Uterus (tissue), 2 donors: Measurements from ENCODE around the gene SLC22A23.

Experiments
- POLR2A ChIP-seq, 2 donors: fragments of 450-650 bp; IDR thresholded peaks; one replicate each; pipeline ENCODE4 v1.6.1; 2016; ENCODE audit warnings: antibody characterized with exemption in 2 of 2, mild to moderate bottlenecking in 1 of 2, moderate library complexity in 1 of 2
- TF ChIP-seq, protein P1 (sequence below), 4 experiments: fragments of 200-600 bp in 2 of 4; fragments of 450-650 bp in 2 of 4; sonication (generic) in 2 of 4; IDR thresholded peaks; one replicate each; pipeline ENCODE4 v1.5.1; 2016 to 2019; ENCODE audit warnings: antibody characterized with exemption in 4 of 4, mild to moderate bottlenecking in 2 of 4, moderate library complexity in 1 of 4

GRCh38 chr6:3429211-3429610 lies 27.6 kb downstream of the SLC22A23 start:
- TF ChIP-seq, protein P1, sequence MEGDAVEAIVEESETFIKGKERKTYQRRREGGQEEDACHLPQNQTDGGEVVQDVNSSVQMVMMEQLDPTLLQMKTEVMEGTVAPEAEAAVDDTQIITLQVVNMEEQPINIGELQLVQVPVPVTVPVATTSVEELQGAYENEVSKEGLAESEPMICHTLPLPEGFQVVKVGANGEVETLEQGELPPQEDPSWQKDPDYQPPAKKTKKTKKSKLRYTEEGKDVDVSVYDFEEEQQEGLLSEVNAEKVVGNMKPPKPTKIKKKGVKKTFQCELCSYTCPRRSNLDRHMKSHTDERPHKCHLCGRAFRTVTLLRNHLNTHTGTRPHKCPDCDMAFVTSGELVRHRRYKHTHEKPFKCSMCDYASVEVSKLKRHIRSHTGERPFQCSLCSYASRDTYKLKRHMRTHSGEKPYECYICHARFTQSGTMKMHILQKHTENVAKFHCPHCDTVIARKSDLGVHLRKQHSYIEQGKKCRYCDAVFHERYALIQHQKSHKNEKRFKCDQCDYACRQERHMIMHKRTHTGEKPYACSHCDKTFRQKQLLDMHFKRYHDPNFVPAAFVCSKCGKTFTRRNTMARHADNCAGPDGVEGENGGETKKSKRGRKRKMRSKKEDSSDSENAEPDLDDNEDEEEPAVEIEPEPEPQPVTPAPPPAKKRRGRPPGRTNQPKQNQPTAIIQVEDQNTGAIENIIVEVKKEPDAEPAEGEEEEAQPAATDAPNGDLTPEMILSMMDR (IDR thresholded peaks at IDR 0.05): no peak
- TF ChIP-seq POLR2A (IDR thresholded peaks at IDR 0.05): no peak
